ENCODE data around the gene RGS16.

- TF ChIP-seq CTCF (optimal IDR thresholded peaks at IDR 0.05 in 1 of 3, IDR thresholded peaks at IDR 0.05 in 1 of 3, conservative IDR thresholded peaks at IDR 0.05 in 1 of 3; ENCODE audit: extremely low read depth in 1 of 3, insufficient read depth in 2 of 3, low read length in 3 of 3) (no peak), EZH2 (IDR thresholded peaks at IDR 0.05; ENCODE audit: low read length) (no peak)
These were observed 14.7 kb downstream of the RGS16 start for GRCh38 chr1:182589520-182589919.

All from keratinocyte (primary cell).